Panc1 (cell line): ENCODE measurements around the gene RNF168. TPM values are rescaled to one million over a fixed set of nuclear protein-coding genes. Genes with fewer than 3 reads are reported as not detected.
A peak's percentile ranks its signal among the peaks of the same experiment; 100 is the strongest.

Source experiments
- ATAC-seq: fragments of 200-7000 bp; cut with Tn5 transposase; 2 replicates; pipeline ENCODE4 v1.9.1; 2020; ENCODE audit warnings: mild to moderate bottlenecking, moderate library complexity
- BruUV-seq: library from RNA; stranded (reverse); fragments of 400-500 nt; replicated peaks from 2 replicates; lab custom pipeline; 2021; lab: Mats Ljungman, UMichigan
- CTCF ChIA-PET: fragments of 300-600 bp; sonication (Branson Sonifier 250); formaldehyde crosslinking; loops from one replicate; lab custom pipeline; 2022; ENCODE audit warnings: antibody characterized with exemption; lab: Charles Lee
- POLR2A ChIA-PET: fragments of 300-600 bp; sonication (Branson Sonifier 250); formaldehyde crosslinking; loops from one replicate; lab custom pipeline; 2022; ENCODE audit warnings: antibody characterized with exemption; lab: Charles Lee
- DNase-seq: peaks from one replicate; pipeline ENCODE4 v3.0.0-alpha.2; 2010; ENCODE audit warnings: low read depth, low spot score
- H3K27ac ChIP-seq: 2 replicates; pipeline ENCODE4 v1.5.1; 2011; ENCODE audit warnings: mild to moderate bottlenecking, low read length, inconsistent platforms
- H3K27me3 ChIP-seq: fragments of 200-500 bp; sonication (Bioruptor generic); 2 replicates; pipeline ENCODE4 v1.6.0; 2014; ENCODE audit warnings: low read length, inconsistent platforms; ENCODE audit not compliant: control insufficient read depth, insufficient read depth
- H3K36me3 ChIP-seq: fragments of 200-500 bp; sonication (Bioruptor generic); 2 replicates; pipeline ENCODE4 v1.5.1; 2014; ENCODE audit warnings: inconsistent platforms, mild to moderate bottlenecking, low read length, moderate library complexity; ENCODE audit not compliant: control insufficient read depth, insufficient read depth
- H3K4me1 ChIP-seq: 2 replicates; pipeline ENCODE4 v1.5.1; 2011; ENCODE audit warnings: inconsistent platforms, mild to moderate bottlenecking, low read length, moderate library complexity; ENCODE audit not compliant: control insufficient read depth, insufficient read depth
- H3K4me3 ChIP-seq, 2 experiments: 2 replicates each; pipeline ENCODE4 v1.5.1; 2011 to 2012; ENCODE audit warnings: low read depth in 2 of 2, low read length in 2 of 2, mild to moderate bottlenecking in 2 of 2, inconsistent platforms in 1 of 2, moderate library complexity in 1 of 2
- H3K9me3 ChIP-seq: fragments of 200-500 bp; sonication (Bioruptor generic); 2 replicates; pipeline ENCODE4 v1.5.1; 2014; ENCODE audit warnings: low read depth, mild to moderate bottlenecking, inconsistent platforms, low read length, moderate library complexity; ENCODE audit not compliant: control insufficient read depth, insufficient read depth
- POLR2AphosphoS5 ChIP-seq: IDR thresholded peaks from 2 replicates; pipeline ENCODE4 v1.6.1; 2012; ENCODE audit warnings: mild to moderate bottlenecking, low read depth, low read length, moderate library complexity
- REST ChIP-seq, 2 experiments: IDR thresholded peaks; 2 replicates each; pipeline ENCODE4 v1.6.1; 2011 to 2012; ENCODE audit warnings: low read depth in 2 of 2, control low read depth in 1 of 2, low read length in 1 of 2, mild to moderate bottlenecking in 1 of 2, moderate library complexity in 1 of 2; ENCODE audit not compliant: insufficient read depth in 1 of 2
- SIN3A ChIP-seq: IDR thresholded peaks from 2 replicates; pipeline ENCODE4 v1.6.1; 2012; ENCODE audit warnings: low read depth, mild to moderate bottlenecking, low read length, moderate library complexity, borderline replicate concordance; ENCODE audit not compliant: insufficient read depth
- in situ Hi-C: cut with HindIII; loops from 2 replicates; pipeline ENCODE4 v1.10.0; 2016; ENCODE audit warnings: low sequenced_read_pairs, low pct_unique_long_range_greater_than_20kb
- intact Hi-C: fragments of 100-400 bp; cut with micrococcal nuclease; formaldehyde crosslinking; loops from one replicate; pipeline ENCODE4 v1.10.0; 2022; ENCODE audit not compliant: unreplicated experiment
- total RNA-seq: library from RNA; stranded (reverse); gene quantifications from one replicate; pipeline ENCODE4 v1.2.1, GENCODE V29; 2021; ENCODE audit not compliant: unreplicated experiment
- TF ChIP-seq, protein P1 (sequence below): fragments of 450-650 bp; IDR thresholded peaks from 2 replicates; pipeline ENCODE4 v1.5.1; 2017; ENCODE audit warnings: mild to moderate bottlenecking

Gene RNF168
- total RNA-seq, 1 experiment from 2014 or later: 21.3 TPM

GRCh38 chr3:196518966-196519717 lies 15.6 kb upstream of the RNF168 start:
- POLR2A ChIA-PET: no interaction called here
- ATAC-seq (peak; percentile 95), DNase-seq (no peak)
- no peaks in the 10 kb centered on the region for H3K9me3 ChIP-seq
- H3K27ac ChIP-seq: no peak overlapping the region
- in situ Hi-C loops (no loop called here), intact Hi-C loops (loop anchor here (1.0 kb wide), 1 partner anchor 266 kb away; no protein-coding TSS in a partner anchor)
- no peaks in the 10 kb centered on the region for H3K36me3 ChIP-seq
- no TSS peak for BruUV-seq
- H3K4me1 ChIP-seq: no peaks in the 10 kb centered on the region
- no peaks in the 10 kb centered on the region for H3K27me3 ChIP-seq
- CTCF ChIA-PET: interaction anchor here (0.6 to 1.6 kb wide), 7 partner anchors 9 to 493 kb away, joined by 3 to 7 read pairs (median 4); no protein-coding TSS in a partner anchor
- no peak for TF ChIP-seq REST (IDR thresholded peaks at IDR 0.05; ENCODE audit: insufficient read depth in 1 of 2, low read depth in 2 of 2, low read length in 1 of 2)
- TF ChIP-seq, protein P1, sequence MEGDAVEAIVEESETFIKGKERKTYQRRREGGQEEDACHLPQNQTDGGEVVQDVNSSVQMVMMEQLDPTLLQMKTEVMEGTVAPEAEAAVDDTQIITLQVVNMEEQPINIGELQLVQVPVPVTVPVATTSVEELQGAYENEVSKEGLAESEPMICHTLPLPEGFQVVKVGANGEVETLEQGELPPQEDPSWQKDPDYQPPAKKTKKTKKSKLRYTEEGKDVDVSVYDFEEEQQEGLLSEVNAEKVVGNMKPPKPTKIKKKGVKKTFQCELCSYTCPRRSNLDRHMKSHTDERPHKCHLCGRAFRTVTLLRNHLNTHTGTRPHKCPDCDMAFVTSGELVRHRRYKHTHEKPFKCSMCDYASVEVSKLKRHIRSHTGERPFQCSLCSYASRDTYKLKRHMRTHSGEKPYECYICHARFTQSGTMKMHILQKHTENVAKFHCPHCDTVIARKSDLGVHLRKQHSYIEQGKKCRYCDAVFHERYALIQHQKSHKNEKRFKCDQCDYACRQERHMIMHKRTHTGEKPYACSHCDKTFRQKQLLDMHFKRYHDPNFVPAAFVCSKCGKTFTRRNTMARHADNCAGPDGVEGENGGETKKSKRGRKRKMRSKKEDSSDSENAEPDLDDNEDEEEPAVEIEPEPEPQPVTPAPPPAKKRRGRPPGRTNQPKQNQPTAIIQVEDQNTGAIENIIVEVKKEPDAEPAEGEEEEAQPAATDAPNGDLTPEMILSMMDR: peak; percentile 87
- H3K4me3 ChIP-seq: no peak overlapping the region

- no peaks in the 10 kb centered on the region for H3K9me3 ChIP-seq
- DNase-seq (no peak), ATAC-seq (no peak)
- no peaks in the 10 kb centered on the region for H3K4me1 ChIP-seq
- POLR2A ChIA-PET: no interaction called here
- in situ Hi-C loops: no loop called here
- no TSS peak for BruUV-seq
- no peak overlapping the region for H3K27ac ChIP-seq
- intact Hi-C loops: no loop called here
- no peaks in the 10 kb centered on the region for H3K36me3 ChIP-seq
- CTCF ChIA-PET: interaction anchor here (0.6 to 0.7 kb wide), 2 partner anchors 16 to 423 kb away, joined by 3 to 17 read pairs; no protein-coding TSS in a partner anchor
- no peak for TF ChIP-seq REST (IDR thresholded peaks at IDR 0.05; ENCODE audit: insufficient read depth in 1 of 2, low read depth in 2 of 2, low read length in 1 of 2)
- TF ChIP-seq POLR2AphosphoS5: no peak
- no peak for TF ChIP-seq SIN3A
- H3K27me3 ChIP-seq: no peaks in the 10 kb centered on the region
- no peak overlapping the region for H3K4me3 ChIP-seq
These were observed 14.4 kb upstream of the RNF168 start for GRCh38 chr3:196517919-196518318.
